ENCODE data around the gene CDK5RAP2. TPM values are rescaled to one million over a fixed set of nuclear protein-coding genes. Genes with fewer than 3 reads are reported as not detected.

The CDK5RAP2 gene
- total RNA-seq: 18.7 and 50.4 TPM in 2 replicates

GRCh38 chr9:120580051-120580896, at the start of gene CDK5RAP2:
CDK5RAP2 (minus strand) TSS chr9:120580167; CDS start chr9:120579978, 189 bp downstream.
- DNase-seq: peak; percentile 99

DNA sequence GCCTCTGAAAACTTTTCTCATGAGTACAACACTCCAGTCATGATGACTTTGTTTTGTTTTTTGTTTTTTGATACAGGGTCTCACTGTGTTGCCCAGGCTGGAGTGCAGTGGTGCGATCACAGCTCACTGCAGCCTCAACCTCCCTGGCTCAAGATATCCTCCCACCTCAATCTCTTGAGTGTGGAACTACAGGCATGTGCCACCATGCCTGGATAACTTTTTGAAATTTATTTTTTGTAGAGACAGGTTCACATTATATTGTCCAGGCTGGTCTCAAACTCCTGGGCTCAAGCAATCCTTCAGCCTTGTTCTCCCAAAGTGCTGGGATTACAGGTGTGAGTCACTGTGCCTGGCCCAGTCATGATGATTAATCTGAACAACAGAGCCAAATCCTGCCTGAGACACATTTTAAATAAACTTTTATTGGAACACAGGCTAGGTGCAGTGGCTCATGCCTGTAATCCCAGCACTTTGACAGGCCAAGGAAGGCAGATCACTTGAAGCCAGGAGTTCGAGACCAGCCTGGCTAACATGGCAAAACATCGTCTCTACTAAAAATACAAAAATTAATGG, 49.0 kb upstream of the CDK5RAP2 start:
- DNase-seq: peak; percentile 30

DNA sequence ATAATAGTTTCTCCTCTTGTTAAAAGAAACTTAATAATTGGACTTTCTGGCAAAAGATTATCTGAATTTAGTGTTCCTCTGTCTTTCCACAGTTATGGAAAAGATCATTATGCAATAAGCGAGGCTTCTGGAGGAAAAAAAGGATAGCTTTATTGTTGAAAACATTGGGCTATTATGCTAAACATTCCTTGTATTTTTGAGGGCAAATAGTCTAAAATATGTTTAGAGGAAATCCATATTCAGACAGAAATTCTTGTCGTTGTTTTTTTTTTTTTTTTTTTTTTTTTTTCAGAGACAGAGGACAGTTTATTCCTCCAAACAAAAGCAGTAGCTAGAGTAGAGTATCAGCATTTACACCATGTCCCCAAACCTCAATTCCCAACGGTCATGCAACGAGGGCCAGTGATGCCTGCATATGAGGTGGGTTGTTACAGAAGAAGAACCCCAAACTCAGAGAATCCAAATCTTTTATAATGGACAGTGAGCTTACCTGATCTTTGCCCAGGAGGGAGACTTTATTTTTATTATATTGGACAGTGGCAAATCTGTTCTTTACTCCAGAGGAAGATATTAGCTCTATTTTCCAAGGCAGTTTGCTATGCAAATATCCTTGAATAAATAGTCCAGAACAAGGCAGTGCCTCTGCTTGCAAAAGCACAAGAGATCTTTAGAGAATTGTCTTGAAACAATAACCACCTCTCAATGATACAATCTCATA, 48.4 kb upstream of the CDK5RAP2 start:
- no peak for DNase-seq

DNA sequence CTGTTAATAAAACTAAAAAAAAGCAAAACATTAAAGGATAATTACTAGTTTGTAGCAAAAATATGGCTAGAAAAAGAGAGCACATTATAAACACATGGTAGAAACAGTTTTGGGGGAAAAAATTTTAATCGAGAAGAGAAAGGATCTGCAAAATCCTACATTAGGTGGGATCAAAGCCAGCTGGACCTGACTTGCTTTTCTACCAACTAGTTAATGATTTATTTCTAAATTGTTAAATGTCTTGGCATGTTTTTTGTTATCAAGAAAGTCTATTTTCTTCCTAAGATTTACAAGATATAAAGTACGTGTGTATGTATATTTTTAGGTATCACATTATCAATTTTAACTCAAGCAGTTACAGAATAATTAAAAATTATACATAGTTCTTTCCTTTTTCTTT, 47.1 kb upstream of the CDK5RAP2 start:
- no peak for DNase-seq

DNA sequence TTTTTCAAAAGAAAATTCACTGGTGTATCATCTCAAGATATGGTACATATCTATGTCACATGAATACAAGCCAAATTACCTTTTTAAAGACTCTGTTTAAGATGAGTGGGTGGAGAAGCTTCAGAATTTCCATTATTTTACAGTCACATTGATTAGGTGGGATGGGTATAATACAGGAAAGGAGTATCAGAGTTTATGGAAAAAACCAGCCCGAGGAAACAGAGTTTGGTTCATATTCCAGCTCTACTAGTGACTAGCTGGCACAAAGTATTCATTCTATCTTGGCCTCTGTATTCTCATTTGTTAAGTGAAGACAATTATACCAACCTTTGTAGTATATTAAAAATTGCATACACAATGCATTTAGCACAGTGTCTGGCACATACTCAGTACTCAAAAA, 46.5 kb upstream of the CDK5RAP2 start:
- no peak for DNase-seq

GRCh38 chr9:120625222-120625621, 45.3 kb upstream of the CDK5RAP2 start:
- peak; percentile 12 for DNase-seq

DNA sequence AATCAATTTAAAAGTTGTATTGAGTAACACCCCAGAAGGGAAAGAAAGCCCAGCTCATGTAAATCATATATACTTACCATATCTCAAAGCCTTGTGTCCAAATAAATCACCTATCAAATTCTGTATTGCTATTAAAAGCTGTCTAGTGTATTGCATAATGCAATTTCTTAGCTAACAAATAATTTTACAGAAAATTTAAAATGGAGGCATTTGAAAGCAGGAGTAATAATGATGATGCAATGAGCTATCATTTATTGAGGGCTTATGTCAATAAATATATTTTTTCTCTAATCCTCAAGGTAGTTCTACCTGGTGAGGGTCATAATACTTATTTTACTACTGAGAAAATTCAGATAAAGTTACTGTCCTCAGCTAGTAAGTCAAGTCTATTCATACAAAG, 42.8 kb upstream of the CDK5RAP2 start:
- no peak for DNase-seq

GRCh38 chr9:120621941-120622340, 42.0 kb upstream of the CDK5RAP2 start:
- no peak for DNase-seq

GRCh38 chr9:120619751-120620655, 40.0 kb upstream of the CDK5RAP2 start:
- peak; percentile 85 for DNase-seq

GRCh38 chr9:120616966-120617935, 37.3 kb upstream of the CDK5RAP2 start:
- DNase-seq: no peak

DNA sequence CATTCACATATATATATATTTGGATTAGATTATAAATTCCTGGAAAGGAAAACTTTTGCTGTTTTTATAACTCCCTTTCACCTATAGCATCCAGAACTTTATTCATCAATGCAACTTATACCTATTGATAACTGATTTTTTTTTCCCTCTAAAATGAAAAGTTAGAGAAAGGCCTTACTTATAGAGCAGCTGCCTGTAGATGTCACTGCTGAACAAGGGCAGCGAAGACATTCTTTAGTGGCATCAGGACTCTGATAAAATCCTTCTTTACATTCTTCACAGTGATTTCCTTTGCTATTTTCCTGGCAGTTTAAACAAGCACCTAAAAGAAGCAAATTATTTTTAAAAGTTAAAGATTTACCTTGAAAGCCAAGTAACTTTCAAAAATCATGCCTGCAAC, 32.3 kb upstream of the CDK5RAP2 start:
- peak; percentile 15 for DNase-seq

DNA sequence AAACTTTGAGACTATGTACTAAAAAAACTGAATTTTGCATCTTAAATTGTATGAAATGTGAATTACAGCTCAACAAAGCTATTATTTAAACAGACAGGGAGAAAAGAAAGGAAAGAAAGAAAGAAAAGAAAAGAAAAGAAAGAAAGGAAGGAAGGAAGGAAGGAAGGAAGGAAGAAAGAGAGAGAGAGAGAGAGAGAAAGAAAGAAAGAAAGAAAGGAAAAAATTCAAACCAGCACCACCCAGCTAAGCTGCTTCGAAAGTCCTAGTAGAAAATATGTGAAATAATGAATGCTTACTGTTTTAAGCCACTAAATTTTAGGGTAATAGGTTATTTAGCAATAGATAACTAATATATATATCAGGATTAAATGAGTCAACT, 31.7 kb upstream of the CDK5RAP2 start:
- DNase-seq: no peak

DNA sequence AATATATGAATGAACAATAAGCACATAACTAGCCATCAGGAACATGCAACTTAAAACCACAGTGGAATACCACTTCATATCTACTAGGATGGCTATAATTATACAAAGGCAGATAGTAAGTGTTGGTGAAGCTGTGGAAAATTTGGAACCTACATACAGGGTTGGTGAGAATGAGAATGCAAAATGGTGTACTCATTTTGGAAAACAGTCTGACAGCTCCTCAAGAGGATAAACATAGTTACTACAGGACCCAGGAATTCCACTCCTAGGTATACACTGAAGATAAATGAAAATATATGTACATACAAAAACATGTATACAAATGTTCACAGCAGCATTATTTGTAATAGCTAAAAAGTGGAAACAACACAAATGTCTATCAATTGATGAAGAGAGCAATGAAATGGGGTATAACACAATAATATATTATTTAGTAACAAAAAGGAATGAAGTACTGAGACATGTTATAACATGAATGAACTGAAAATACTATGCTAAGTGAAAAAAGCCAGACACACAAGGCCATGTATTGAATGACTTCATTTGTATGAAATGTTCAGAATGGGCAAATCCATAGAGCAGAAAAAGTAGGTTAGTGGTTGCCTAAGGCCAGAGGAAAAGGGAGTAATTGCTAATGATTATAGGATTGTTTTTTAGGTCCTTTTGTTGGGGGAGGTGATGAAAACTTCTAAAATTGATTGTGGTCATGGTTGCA, 31.2 kb upstream of the CDK5RAP2 start:
- DNase-seq: peak; percentile 16

DNA sequence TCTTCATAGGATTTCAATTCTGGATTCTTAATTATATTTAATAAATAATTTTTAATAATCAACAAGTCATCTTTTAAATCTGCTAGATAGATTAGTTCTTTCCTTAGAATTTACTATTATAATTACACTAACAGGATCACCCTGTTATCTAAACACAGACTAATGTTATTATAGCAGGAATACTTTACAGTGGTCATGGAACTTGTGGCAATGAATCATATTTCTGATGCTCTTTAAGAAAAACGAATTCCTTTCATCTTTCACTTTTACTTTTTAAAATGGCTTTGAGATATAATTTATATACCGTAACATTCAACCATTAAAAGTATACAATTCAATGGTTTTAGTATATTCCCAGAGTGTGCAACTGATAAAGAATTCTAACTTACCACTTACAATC, 29.7 kb upstream of the CDK5RAP2 start:
- no peak for DNase-seq

- DNase-seq: peak; percentile 6
Measured at GRCh38 chr9:120608421-120608820, 28.5 kb upstream of the CDK5RAP2 start.

DNA sequence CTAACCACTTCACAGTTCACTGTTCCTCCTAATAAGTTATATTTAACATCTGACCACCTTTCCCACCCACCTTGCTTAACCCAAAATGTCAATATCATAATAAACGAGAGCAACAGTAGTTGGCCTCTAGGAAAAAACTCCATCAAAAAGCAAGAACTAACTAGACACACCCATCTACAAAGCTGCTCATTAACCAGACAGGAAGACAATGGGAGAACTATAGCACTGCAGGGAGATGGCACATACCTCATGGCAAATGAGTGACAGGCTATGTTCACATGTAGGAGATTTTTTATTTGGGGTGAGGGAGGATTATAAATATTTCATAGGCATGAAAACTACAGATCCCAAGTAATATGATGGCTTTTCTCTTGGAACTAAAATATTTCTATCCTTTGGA, 23.6 kb upstream of the CDK5RAP2 start:
- no peak for DNase-seq

GRCh38 chr9:120603010-120603409, 23.0 kb upstream of the CDK5RAP2 start:
- DNase-seq: no peak

DNA sequence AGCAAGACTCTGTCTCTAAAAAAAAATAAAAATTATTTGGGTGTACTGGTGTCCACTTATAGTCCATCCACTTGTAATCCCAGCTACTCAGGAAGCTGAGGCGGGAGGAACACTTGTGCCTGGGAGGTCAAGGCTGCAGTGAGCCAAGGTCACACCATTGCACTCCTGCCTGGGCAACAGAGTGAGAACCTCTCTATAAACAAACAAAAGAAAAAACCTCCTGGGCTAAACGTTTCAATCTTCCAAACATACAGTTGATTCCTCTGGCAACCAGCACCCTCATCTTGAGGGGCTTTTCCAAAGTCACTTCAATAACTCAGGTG, 13.9 kb upstream of the CDK5RAP2 start:
- DNase-seq: no peak

GRCh38 chr9:120593250-120593954, 13.4 kb upstream of the CDK5RAP2 start:
- no peak for DNase-seq

DNA sequence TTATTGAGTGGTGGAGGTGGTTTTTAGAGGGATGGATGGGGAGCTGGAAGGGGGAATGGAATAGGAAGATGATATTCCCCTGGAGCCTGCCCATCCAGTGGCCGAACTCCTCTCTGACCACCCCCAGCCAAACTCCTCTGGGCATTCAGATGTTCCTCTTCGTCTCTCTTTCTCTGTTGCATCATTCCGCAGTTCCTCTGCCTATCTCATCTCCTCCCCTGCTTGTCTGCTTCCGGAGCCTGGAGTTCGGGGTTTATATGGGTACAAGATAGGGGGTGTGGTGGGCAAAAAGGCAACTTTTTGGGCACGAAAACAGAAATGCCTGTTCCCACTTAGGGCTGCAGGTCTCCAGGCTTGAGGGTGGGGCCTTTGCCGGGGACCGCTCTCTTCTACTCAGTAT, 12.2 kb upstream of the CDK5RAP2 start:
- DNase-seq: no peak

Data from dermis blood vessel endothelial cell (primary cell).